Gastrocnemius medialis (tissue), 4 donors: ENCODE data around the gene NTM.

ENCODE experiments used
- POLR2A ChIP-seq, 2 donors: fragments of 450-650 bp; IDR thresholded peaks; one replicate each; pipeline ENCODE4 v1.6.1; 2017; ENCODE audit warnings: antibody characterized with exemption in 2 of 2, mild to moderate bottlenecking in 2 of 2, moderate library complexity in 2 of 2
- TF ChIP-seq, protein P1 (sequence below), 5 experiments: fragments of 450-650 bp in 3 of 5; fragments of 200-600 bp in 2 of 5; sonication (generic) in 2 of 5; IDR thresholded peaks in 4 of 5; conservative IDR thresholded peaks in 1 of 5; 1 replicate in 4 of 5; 2 replicates in 1 of 5; pipeline ENCODE4 v1.5.1; 2016 to 2019; ENCODE audit warnings: antibody characterized with exemption in 5 of 5, mild to moderate bottlenecking in 3 of 5, moderate library complexity in 3 of 5

DNA sequence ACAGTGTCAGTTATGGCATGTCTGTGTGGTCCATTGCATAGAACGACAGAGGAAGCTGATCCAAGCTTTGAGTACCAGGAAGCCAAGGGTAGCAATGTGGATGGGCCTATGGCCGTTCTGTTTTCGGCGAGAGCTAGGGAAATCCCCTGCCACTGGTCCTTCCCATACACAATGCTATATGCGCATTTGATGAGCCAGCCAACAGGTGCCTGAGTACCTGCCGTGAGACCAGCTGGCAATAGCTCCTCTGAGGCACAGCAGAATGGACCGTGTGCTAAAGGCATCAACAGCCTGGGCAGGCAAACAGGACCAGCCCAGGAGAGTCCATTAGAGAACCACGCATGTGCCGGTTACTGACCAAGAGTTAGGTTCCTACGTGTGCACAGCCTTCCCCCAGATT lies 753.0 kb downstream of the NTM start:
- TF ChIP-seq, protein P1, sequence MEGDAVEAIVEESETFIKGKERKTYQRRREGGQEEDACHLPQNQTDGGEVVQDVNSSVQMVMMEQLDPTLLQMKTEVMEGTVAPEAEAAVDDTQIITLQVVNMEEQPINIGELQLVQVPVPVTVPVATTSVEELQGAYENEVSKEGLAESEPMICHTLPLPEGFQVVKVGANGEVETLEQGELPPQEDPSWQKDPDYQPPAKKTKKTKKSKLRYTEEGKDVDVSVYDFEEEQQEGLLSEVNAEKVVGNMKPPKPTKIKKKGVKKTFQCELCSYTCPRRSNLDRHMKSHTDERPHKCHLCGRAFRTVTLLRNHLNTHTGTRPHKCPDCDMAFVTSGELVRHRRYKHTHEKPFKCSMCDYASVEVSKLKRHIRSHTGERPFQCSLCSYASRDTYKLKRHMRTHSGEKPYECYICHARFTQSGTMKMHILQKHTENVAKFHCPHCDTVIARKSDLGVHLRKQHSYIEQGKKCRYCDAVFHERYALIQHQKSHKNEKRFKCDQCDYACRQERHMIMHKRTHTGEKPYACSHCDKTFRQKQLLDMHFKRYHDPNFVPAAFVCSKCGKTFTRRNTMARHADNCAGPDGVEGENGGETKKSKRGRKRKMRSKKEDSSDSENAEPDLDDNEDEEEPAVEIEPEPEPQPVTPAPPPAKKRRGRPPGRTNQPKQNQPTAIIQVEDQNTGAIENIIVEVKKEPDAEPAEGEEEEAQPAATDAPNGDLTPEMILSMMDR (IDR thresholded peaks at IDR 0.05 in 4 of 5, conservative IDR thresholded peaks at IDR 0.05 in 1 of 5): no peak
- no peak for TF ChIP-seq POLR2A (IDR thresholded peaks at IDR 0.05)
